Endothelial cell of umbilical vein (primary cell): Measurements from ENCODE around the gene KSR1. TPM values are rescaled to one million over a fixed set of nuclear protein-coding genes. Genes with fewer than 3 reads are reported as not detected.

Experiments used
- BruUV-seq: library from RNA; stranded (reverse); fragments of 400-500 nt; replicated peaks from 2 replicates; lab custom pipeline; 2021; lab: Mats Ljungman, UMichigan
- CTCF ChIA-PET: fragments of 300-600, 350-600 bp; sonication (Branson Sonifier 250); formaldehyde crosslinking; loops from one replicate; lab custom pipeline; 2021; ENCODE audit warnings: antibody characterized with exemption, inconsistent platforms; lab: Charles Lee
- POLR2A ChIA-PET: fragments of 300-600, 350-600 bp; sonication (Branson Sonifier 250); formaldehyde crosslinking; loops from one replicate; lab custom pipeline; 2021; ENCODE audit warnings: antibody characterized with exemption, inconsistent platforms; lab: Charles Lee
- DNase-seq: peaks from one replicate; pipeline ENCODE4 v3.0.0-alpha.2; 2011; ENCODE audit warnings: low read depth, low spot score
- FAIRE-seq: peaks from 2 replicates; lab custom pipeline; 2011; peaks lifted over from hg19 to GRCh38; lab: Jason Lieb, UNC
- H2AFZ ChIP-seq: 2 replicates; pipeline ENCODE4 v1.6.0; 2012; ENCODE audit warnings: low read depth, low read length, control low read depth, inconsistent platforms
- H3K27ac ChIP-seq: 2 replicates; pipeline ENCODE4 v1.5.1; 2011; ENCODE audit warnings: low read depth, mild to moderate bottlenecking, control low read depth, low read length, moderate library complexity; ENCODE audit not compliant: insufficient read depth
- H3K27me3 ChIP-seq, 2 experiments: 2 replicates each; pipeline versions ENCODE4 v1.6.0 to v1.6.1; 2011; ENCODE audit warnings: low read length in 2 of 2, mixed read lengths in 1 of 2; ENCODE audit not compliant: control insufficient read depth in 2 of 2, insufficient read depth in 2 of 2
- H3K36me3 ChIP-seq, 2 experiments: 2 replicates in 1 of 2; 3 replicates in 1 of 2; pipeline ENCODE4 v1.5.1; 2011; ENCODE audit warnings: low read length in 2 of 2, mild to moderate bottlenecking in 1 of 2, moderate library complexity in 1 of 2; ENCODE audit not compliant: control insufficient read depth in 2 of 2, insufficient read depth in 2 of 2; ENCODE audit errors: extremely low read depth in 1 of 2
- H3K4me1 ChIP-seq: 3 replicates; pipeline ENCODE4 v1.5.1; 2011; ENCODE audit warnings: mild to moderate bottlenecking, low read length; ENCODE audit not compliant: control insufficient read depth, insufficient read depth; ENCODE audit errors: extremely low read depth
- H3K4me2 ChIP-seq: 2 replicates; pipeline ENCODE4 v1.6.1; 2011; ENCODE audit warnings: low read length, control low read depth, mixed read lengths; ENCODE audit not compliant: insufficient read depth
- H3K4me3 ChIP-seq, 3 experiments: fragments of 200-600 bp in 1 of 3; sonication (generic), shearing (Covaris generic) in 1 of 3; replicated peaks in 1 of 3; 2 replicates each; pipeline ENCODE4 v1.5.1; 2011 to 2016; ENCODE audit warnings: control low read depth in 3 of 3, low read length in 3 of 3, mild to moderate bottlenecking in 2 of 3, inconsistent platforms in 1 of 3, low read depth in 1 of 3, moderate library complexity in 1 of 3; ENCODE audit not compliant: insufficient read depth in 1 of 3
- H3K79me2 ChIP-seq: 2 replicates; pipeline ENCODE4 v1.6.0; 2012; ENCODE audit warnings: low read length, inconsistent platforms; ENCODE audit not compliant: control insufficient read depth, insufficient read depth
- H3K9ac ChIP-seq: replicated peaks from 2 replicates; pipeline ENCODE3; 2011; ENCODE audit warnings: low read length, control low read depth; ENCODE audit not compliant: insufficient read depth; ENCODE audit errors: extremely low read depth
- H3K9me1 ChIP-seq: replicated peaks from 3 replicates; pipeline ENCODE4 v1.6.0; 2011; ENCODE audit warnings: mild to moderate bottlenecking, low read length; ENCODE audit not compliant: control insufficient read depth, insufficient read depth; ENCODE audit errors: extremely low read depth
- H3K9me3 ChIP-seq: replicated peaks from 2 replicates; pipeline ENCODE4 v1.5.1; 2012; ENCODE audit warnings: low read length, inconsistent platforms; ENCODE audit not compliant: control insufficient read depth, insufficient read depth
- H4K20me1 ChIP-seq: replicated peaks from 2 replicates; pipeline ENCODE3; 2011; ENCODE audit warnings: mild to moderate bottlenecking, low read length; ENCODE audit not compliant: control insufficient read depth, insufficient read depth; ENCODE audit errors: extremely low read depth
- CTCF ChIP-seq, 2 donors: IDR thresholded peaks; 1 replicate in 1 of 2; 2 replicates in 1 of 2; pipeline ENCODE4 v1.5.1; 2011; ENCODE audit warnings: low read length in 2 of 2, mild to moderate bottlenecking in 2 of 2, moderate library complexity in 2 of 2, control low read depth in 1 of 2, inconsistent platforms in 1 of 2, low read depth in 1 of 2; ENCODE audit not compliant: insufficient read depth in 1 of 2; ENCODE audit errors: extremely low read depth in 1 of 2
- EZH2 ChIP-seq: IDR thresholded peaks from 2 replicates; pipeline ENCODE4 v1.6.1; 2012; ENCODE audit warnings: borderline replicate concordance, low read depth, mild to moderate bottlenecking, moderate library complexity, low read length, inconsistent platforms; ENCODE audit not compliant: severe bottlenecking
- FOS ChIP-seq: IDR thresholded peaks from 2 replicates; pipeline ENCODE4 v1.6.1; 2011; ENCODE audit warnings: mild to moderate bottlenecking, low read length, moderate library complexity, borderline replicate concordance; ENCODE audit not compliant: insufficient read depth
- GATA2 ChIP-seq: IDR thresholded peaks from 2 replicates; pipeline ENCODE4 v1.7.0; 2011; ENCODE audit warnings: low read depth, mild to moderate bottlenecking, moderate library complexity, mixed read lengths, low read length; ENCODE audit not compliant: insufficient read length, insufficient read depth
- JUN ChIP-seq: IDR thresholded peaks from 2 replicates; pipeline ENCODE4 v1.6.1; 2011; ENCODE audit warnings: borderline replicate concordance, low read depth; ENCODE audit not compliant: insufficient read length, insufficient read depth
- MAX ChIP-seq: IDR thresholded peaks from 2 replicates; pipeline ENCODE4 v1.6.1; 2011; ENCODE audit not compliant: insufficient read depth, insufficient read length
- MYC ChIP-seq: IDR thresholded peaks from one replicate; pipeline ENCODE4 v1.6.1; 2011; ENCODE audit warnings: mild to moderate bottlenecking, low read depth, low read length
- POLR2A ChIP-seq: IDR thresholded peaks from 2 replicates; pipeline ENCODE4 v1.6.1; 2012; ENCODE audit warnings: low read depth, mild to moderate bottlenecking, control low read depth, low read length
- POLR2AphosphoS5 ChIP-seq: IDR thresholded peaks from 2 replicates; pipeline ENCODE4 v1.6.1; 2012; ENCODE audit warnings: low read depth, mild to moderate bottlenecking, control low read depth, low read length, moderate library complexity; ENCODE audit not compliant: insufficient read depth
- dilution Hi-C: fragments of 300-500 bp; cut with MboI; formaldehyde crosslinking; loops from one replicate; pipeline ENCODE4 v1.15.0; 2019; ENCODE audit warnings: low sequenced_read_pairs; ENCODE audit not compliant: extremely low pct_ligation_motif_present
- intact Hi-C: fragments of 100-400 bp; cut with micrococcal nuclease; formaldehyde crosslinking; loops from one replicate; pipeline ENCODE4 v1.10.0; 2022
- polyA plus RNA-seq, 4 experiments: library from polyadenylated mRNA; depleted of rRNA in 3 of 4; stranded (reverse) in 3 of 4; unstranded in 1 of 4; fragments of >200 nt; gene quantifications; 2 replicates each; pipeline versions ENCODE4 v1.2.1 to v1.2.3, GENCODE V29; 2011 to 2012; ENCODE audit warnings: missing spikeins in 1 of 4
- total RNA-seq: library from RNA; stranded (reverse); gene quantifications from 2 replicates; pipeline ENCODE4 v1.2.3, GENCODE V29; 2021

Gene KSR1
- total and polyA plus RNA-seq, 2 donors (not counting 3 experiments of a cell fraction or from before 2014, with no cell fraction given) = 35.4 to 80.2 TPM

- FAIRE-seq = no peak
- no peak overlapping the region for H3K9ac ChIP-seq
- no peaks in the 10 kb centered on the region for H3K9me3 ChIP-seq
- ChIA-PET POLR2A (no interaction called here), CTCF (no interaction called here)
- no peak overlapping the region for H3K4me2 ChIP-seq
- no peak overlapping the region for H3K4me3 ChIP-seq
- no TSS peak for BruUV-seq
- intact Hi-C loops = no loop called here
- DNase-seq = no peak
- no peaks in the 10 kb centered on the region for H3K4me1 ChIP-seq
- no peaks in the 10 kb centered on the region for H3K27me3 ChIP-seq
- H3K79me2 ChIP-seq = no peaks in the 10 kb centered on the region
- no peaks in the 10 kb centered on the region for H4K20me1 ChIP-seq
- no peak overlapping the region for H3K27ac ChIP-seq
- no peak for TF ChIP-seq POLR2A
- TF ChIP-seq GATA2 = no peak
- TF ChIP-seq MAX = no peak
- TF ChIP-seq POLR2AphosphoS5 = no peak
- no peak for TF ChIP-seq CTCF (IDR thresholded peaks at IDR 0.05; ENCODE audit: extremely low read depth in 1 of 2, insufficient read depth in 1 of 2, low read depth in 1 of 2, low read length in 2 of 2)
- TF ChIP-seq EZH2 = no peak
- no peak for TF ChIP-seq MYC
- TF ChIP-seq FOS = no peak
- TF ChIP-seq JUN = no peak
- H2AFZ ChIP-seq = no peak overlapping the region
- H3K36me3 ChIP-seq = peaks cover 5 to 39% of the 10 kb centered on the region in 2 experiments
- no peaks in the 10 kb centered on the region for H3K9me1 ChIP-seq
- dilution Hi-C loops = no loop called here
Observed at GRCh38 chr17:27585792-27586191, 129.5 kb downstream of the KSR1 start.
